ENCODE data around the gene SLC22A23. TPM values are rescaled to one million over a fixed set of nuclear protein-coding genes. Genes with fewer than 3 reads are reported as not detected.

SLC22A23 gene
- total RNA-seq, 1 experiment from 2014 or later = 2.7 TPM

DNA sequence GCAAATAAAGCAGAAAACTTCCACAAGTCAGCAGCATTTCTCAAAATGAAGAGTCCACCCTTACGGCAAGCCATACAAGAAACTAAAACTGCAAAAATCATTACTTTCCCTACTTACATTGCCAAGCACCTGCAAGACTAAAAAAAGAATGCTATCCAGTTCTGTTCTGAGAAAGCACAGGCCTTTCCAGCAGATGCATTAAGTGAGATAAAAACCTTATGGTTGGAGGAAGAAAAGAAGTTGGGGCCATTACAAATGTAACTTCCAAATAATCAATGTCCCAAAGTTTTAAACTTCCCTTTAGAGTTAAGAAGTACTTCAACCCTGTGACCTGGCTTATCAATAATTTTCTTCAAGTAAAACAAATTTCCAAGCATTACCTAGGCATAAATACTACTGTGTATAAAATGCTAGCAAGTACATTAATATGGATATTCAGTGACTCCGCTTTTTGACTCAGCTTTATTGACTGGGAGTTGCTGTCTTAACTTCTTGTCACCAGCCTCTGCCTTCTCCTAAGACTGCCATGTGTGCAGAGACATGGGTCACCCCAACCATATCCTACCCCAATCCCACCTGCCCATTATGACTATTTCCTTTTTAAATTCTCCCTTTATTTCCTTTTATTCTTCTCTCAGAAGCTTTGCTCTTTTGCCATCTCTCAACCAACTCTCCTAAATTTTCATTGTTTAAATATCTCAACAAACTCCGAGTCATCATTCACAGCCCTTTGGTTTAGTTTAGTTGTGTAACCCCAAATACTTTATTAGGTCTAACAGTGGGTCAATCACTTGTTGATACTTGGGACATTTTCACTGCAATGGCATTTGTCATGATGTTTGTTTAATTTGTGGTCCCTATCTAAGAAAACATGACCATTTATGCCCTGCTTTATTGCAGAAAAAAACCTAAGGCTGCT, 49.7 kb downstream of the SLC22A23 start:
- Histone ChIP-seq H3K27ac (no peak overlapping the region), H3K4me3 (no peak overlapping the region), H3K27me3 (replicated peaks) (no peaks in the 10 kb centered on the region), H3K9me3 (replicated peaks) (no peaks in the 10 kb centered on the region), H3K4me1 (replicated peaks) (peaks cover 11% of the 10 kb centered on the region), H3K36me3 (no peaks in the 10 kb centered on the region)
- DNase-seq (ENCODE audit: low read depth in 1 of 2, low spot score in 2 of 2) = no peak

DNA sequence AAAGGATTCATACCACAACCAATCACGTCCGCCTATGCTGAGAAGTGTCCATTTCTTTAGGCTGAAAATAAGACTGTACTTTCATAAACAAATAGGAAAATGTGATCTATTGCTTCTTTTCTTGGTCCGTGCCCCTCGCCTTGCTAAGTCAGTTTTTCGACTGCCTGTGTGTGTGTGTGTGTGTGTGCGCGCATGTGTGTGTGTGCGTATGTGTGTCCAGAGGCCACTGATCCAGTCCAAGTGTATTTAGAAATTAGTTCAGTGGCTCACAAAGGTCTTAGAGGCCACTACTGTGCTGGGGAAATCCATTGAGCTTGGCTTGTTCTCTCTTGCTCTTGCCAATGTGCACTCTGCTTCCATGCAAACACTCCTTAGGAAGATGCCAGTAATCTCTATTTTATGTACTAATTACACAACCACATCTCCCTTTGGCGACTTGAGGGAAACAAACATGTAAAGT, 50.5 kb downstream of the SLC22A23 start:
- no peak for DNase-seq (ENCODE audit: low read depth in 1 of 2, low spot score in 2 of 2)
- Histone ChIP-seq H3K27ac (no peak overlapping the region), H3K4me3 (no peak overlapping the region), H3K27me3 (replicated peaks) (no peaks in the 10 kb centered on the region), H3K4me1 (replicated peaks) (peaks cover 11% of the 10 kb centered on the region), H3K9me3 (replicated peaks) (no peaks in the 10 kb centered on the region), H3K36me3 (no peaks in the 10 kb centered on the region)

- H3K36me3 ChIP-seq = no peaks in the 10 kb centered on the region
- no peak for DNase-seq (ENCODE audit: low read depth in 1 of 2, low spot score in 2 of 2)
- no peaks in the 10 kb centered on the region for H3K9me3 ChIP-seq (replicated peaks)
- H3K4me3 ChIP-seq = no peak overlapping the region
- peaks cover 5% of the 10 kb centered on the region for H3K4me1 ChIP-seq (replicated peaks)
- H3K27ac ChIP-seq = no peak overlapping the region
- H3K27me3 ChIP-seq (replicated peaks) = no peaks in the 10 kb centered on the region
Observed at GRCh38 chr6:3405679-3406078, 51.2 kb downstream of the SLC22A23 start.

DNA sequence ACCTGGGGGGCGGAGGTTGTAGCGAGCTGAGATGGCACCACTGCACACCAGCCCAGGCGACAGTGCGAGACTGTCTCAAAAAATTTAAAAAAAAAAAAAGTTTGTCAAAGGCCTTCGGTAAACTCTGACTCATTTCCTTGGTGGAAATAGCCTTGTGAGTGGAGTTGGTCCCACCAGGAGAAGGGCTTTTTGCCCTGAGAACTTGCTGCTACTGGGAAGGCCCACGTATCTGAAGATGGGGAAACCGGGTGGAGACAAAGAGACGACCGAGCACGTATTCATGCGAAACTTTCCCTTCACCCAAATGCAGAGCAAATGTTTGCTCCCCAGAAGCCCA, 51.7 kb downstream of the SLC22A23 start:
- no peaks in the 10 kb centered on the region for H3K36me3 ChIP-seq
- no peaks in the 10 kb centered on the region for H3K27me3 ChIP-seq (replicated peaks)
- peaks cover 4% of the 10 kb centered on the region; the same call in 1 of the 2 replicates for H3K4me1 ChIP-seq (replicated peaks)
- no peak overlapping the region for H3K27ac ChIP-seq
- no peak for DNase-seq (ENCODE audit: low read depth in 1 of 2, low spot score in 2 of 2)
- no peaks in the 10 kb centered on the region for H3K9me3 ChIP-seq (replicated peaks)
- H3K4me3 ChIP-seq = no peak overlapping the region

DNA sequence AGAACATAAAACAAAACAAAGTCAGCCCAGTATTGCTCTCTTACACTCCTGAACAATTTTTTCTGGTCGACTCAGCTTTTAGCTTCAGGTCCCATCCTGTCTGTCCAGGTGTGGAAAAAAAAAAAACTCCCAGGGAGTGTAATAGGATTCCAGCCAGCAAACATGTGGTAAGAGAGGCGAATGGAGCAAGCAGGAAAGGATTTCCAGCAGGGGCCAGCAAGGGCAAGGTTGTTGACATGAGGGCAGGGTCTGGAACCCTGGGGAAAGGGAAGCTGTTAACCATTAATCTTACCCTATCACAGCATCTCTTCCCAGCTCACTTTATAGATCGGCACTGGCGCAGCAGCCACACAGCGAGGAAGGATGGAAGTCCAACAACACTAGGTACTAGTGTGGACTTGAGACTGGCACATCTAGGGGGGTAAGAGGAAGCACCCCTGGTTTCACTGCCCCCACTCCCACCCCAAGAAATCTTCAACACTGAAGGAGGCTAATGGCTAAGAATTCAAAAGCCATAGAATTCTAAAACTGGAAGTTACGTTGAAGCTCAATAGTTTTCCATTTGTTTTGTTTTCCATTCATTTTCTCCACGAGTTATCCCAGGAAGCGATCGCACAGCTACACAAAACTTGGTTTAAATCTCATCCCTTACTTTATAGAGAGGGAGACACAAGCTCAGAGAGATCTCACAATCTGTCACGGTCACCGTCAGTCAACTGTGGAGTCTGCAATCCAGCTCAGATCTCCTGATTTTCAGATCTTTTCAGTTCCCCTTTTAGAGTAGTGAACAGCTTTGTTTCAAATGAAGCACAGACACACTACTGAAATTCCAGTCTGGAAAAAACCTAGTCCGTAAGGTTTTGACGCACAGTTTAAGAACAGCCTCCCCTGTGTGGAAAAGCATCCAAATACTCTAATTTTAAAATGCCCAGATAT, 53.3 kb downstream of the SLC22A23 start:
- Histone ChIP-seq H3K4me1 (replicated peaks) (peaks cover 4% of the 10 kb centered on the region; the same call in 1 of the 2 replicates), H3K9me3 (replicated peaks) (no peaks in the 10 kb centered on the region), H3K36me3 (no peaks in the 10 kb centered on the region), H3K4me3 (no peak overlapping the region), H3K27me3 (replicated peaks) (no peaks in the 10 kb centered on the region), H3K27ac (no peak overlapping the region)
- no peak for DNase-seq (ENCODE audit: low read depth in 1 of 2, low spot score in 2 of 2)

GRCh38 chr6:3402310-3403237, 54.3 kb downstream of the SLC22A23 start:
- Histone ChIP-seq H3K27ac (no peak overlapping the region), H3K27me3 (replicated peaks) (no peaks in the 10 kb centered on the region), H3K9me3 (replicated peaks) (no peaks in the 10 kb centered on the region), H3K4me3 (no peak overlapping the region), H3K36me3 (no peaks in the 10 kb centered on the region), H3K4me1 (replicated peaks) (peaks cover 4% of the 10 kb centered on the region; the same call in 1 of the 2 replicates)
- DNase-seq (ENCODE audit: low read depth in 1 of 2, low spot score in 2 of 2) = no peak

DNA sequence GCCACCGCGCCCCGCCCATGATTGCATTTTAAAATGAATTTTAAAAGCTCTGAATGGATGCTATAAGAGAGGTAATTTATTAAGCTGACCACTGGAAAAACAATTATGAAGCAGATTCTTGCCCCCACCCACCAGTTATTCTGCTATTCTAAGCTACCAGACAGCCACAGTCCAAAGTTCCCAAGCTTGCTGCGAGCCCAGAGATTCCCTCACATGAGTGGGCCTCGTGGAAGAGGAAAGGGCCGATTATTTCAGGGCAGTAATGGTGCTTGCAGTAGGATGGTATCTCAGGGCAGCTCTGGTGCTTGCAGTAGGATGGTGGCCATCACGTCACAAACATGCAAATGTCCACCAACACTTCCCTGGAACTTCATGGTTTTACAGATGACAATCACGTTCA, 56.7 kb downstream of the SLC22A23 start:
- DNase-seq (ENCODE audit: low read depth in 1 of 2, low spot score in 2 of 2) = no peak
- Histone ChIP-seq H3K27me3 (replicated peaks) (no peaks in the 10 kb centered on the region), H3K36me3 (no peaks in the 10 kb centered on the region), H3K4me3 (no peak overlapping the region), H3K4me1 (replicated peaks) (peaks cover 2% of the 10 kb centered on the region; the same call in 1 of the 2 replicates), H3K9me3 (replicated peaks) (no peaks in the 10 kb centered on the region), H3K27ac (no peak overlapping the region)

DNA sequence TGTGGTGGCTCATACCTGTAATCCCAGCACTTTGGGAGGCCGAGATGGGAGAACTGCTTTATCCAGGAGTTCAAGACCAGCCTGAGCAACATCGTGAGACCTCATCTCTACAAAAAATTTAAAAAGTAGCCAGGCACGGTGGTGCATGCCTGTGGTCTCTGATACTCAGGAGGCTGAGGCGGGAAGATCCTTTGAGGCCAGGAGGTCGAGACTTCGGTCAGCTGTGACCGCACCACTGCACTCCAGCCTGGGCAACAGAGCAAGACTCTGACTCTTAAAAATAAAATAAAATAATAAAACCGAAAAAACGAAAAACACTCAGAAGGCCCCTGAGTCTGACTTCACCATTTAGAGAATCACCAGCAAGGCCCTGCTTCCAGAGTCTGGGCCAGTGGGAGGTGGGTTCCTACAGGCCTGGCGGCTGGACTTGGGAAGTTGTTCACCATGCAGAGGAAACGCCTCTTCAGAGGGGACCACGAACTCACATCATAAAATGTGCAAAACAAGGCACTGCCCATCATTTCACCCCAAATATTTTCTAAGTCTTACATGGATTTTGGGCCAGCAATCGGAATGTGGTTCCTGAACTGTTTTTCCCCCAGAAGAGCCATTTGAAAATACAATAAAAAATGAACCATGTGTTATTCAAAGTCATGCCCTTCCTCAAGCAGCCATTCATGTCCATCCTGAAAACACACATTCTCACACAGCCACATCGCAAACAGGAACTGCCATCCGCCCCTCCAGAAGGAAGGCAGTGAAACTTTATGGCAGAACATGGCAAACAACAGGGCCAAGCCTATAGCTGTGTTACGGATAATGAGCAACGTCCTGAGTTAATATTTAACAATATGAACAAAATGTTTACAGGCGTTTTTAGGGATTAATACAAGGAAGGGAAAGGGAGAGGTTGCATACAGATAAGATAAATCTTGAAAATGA, 57.8 kb downstream of the SLC22A23 start:
- Histone ChIP-seq H3K27ac (no peak overlapping the region), H3K4me3 (no peak overlapping the region), H3K27me3 (replicated peaks) (no peaks in the 10 kb centered on the region), H3K4me1 (replicated peaks) (no peaks in the 10 kb centered on the region), H3K36me3 (no peaks in the 10 kb centered on the region), H3K9me3 (replicated peaks) (no peaks in the 10 kb centered on the region)
- no peak for DNase-seq (ENCODE audit: low read depth in 1 of 2, low spot score in 2 of 2)

DNA sequence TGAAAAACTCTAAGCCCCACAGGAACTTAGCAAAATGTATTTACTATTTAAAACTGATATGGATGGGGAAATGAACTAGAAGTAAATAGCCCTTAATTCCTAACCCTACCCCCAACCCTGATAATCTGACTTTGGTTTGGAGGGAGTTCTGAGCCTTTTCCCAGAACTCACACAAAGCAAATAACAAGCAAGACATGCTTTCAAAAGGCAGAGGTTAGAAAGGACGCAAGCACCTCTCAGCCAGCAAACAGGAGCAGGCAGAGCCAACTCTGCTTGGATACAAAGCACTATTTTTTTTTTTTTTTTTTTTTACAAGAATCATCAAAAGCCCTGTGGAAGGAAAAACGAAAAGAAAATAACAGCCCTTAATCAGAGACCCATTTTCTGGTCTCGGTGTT, 58.7 kb downstream of the SLC22A23 start:
- no peaks in the 10 kb centered on the region for H3K9me3 ChIP-seq (replicated peaks)
- no peaks in the 10 kb centered on the region for H3K36me3 ChIP-seq
- H3K27ac ChIP-seq = no peak overlapping the region
- DNase-seq (ENCODE audit: low read depth in 1 of 2, low spot score in 2 of 2) = no peak
- no peaks in the 10 kb centered on the region for H3K27me3 ChIP-seq (replicated peaks)
- H3K4me1 ChIP-seq (replicated peaks) = no peaks in the 10 kb centered on the region
- H3K4me3 ChIP-seq = no peak overlapping the region

DNA sequence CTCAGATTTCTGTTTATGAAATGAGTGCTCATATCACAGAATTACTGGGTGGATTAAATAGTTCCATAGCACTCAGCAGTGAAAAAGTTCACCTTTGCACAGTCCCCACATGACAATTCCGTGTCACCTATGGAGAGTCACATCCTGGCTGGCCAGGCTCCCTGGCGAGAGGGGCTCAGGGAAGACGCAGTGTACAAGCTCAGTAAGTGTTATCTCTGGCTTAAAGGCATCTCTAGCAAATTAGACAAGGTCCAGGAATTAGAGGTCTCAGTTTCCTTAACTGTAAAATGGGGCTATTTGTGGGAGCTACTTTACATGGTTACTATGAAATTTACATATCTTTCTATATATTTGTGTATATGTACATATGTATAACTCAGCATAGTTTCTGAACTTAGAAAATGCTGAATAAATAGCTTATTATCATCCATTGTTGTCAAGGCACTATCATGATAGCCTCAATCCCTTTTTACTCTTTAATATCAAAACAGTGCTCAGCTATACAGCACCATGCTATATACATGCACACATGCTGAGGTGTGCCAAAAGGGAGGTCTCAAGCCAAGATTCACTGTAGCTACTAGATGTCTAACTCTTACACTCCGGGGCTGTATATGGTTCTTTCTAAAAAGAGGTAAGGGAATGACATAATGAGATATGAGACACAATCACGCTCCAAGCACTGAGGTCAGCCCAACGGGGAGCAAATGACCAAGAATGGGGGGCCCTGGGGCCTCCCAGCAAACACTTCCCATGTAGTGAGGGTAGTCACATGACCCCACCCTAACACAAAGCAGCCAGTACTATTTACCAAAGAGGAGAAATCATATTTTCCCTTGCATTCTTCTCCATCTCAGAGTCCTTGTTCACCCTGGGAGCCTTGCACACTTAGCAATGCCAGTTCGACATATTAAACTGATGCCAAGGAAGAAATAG, 59.4 kb downstream of the SLC22A23 start:
- H3K9me3 ChIP-seq (replicated peaks) = no peaks in the 10 kb centered on the region
- no peaks in the 10 kb centered on the region for H3K27me3 ChIP-seq (replicated peaks)
- no peak overlapping the region for H3K27ac ChIP-seq
- no peak overlapping the region for H3K4me3 ChIP-seq
- no peaks in the 10 kb centered on the region for H3K36me3 ChIP-seq
- DNase-seq (ENCODE audit: low read depth in 1 of 2, low spot score in 2 of 2) = no peak
- H3K4me1 ChIP-seq (replicated peaks) = no peaks in the 10 kb centered on the region

GRCh38 chr6:3396503-3397180, 60.2 kb downstream of the SLC22A23 start:
- no peak overlapping the region for H3K4me3 ChIP-seq
- H3K4me1 ChIP-seq (replicated peaks) = no peaks in the 10 kb centered on the region
- no peaks in the 10 kb centered on the region for H3K9me3 ChIP-seq (replicated peaks)
- no peaks in the 10 kb centered on the region for H3K36me3 ChIP-seq
- no peak overlapping the region for H3K27ac ChIP-seq
- DNase-seq (ENCODE audit: low read depth in 1 of 2, low spot score in 2 of 2) = no peak
- H3K27me3 ChIP-seq (replicated peaks) = no peaks in the 10 kb centered on the region

All from SJSA1 (cell line).